Stimulated activated CD4-positive, alpha-beta T cell treated with anti-CD3 and anti-CD28 coated beads, TNF-alpha, amount 100 ng/mL, for 48 hours (primary cell): ENCODE measurements around the gene VEZF1.

Experiments
- DNase-seq, 3 donors: peaks; one replicate each; pipeline ENCODE4 v3.0.0-alpha.2; 2020; ENCODE audit warnings: low read depth in 3 of 3

VEZF1 gene

GRCh38 chr17:57987581-57988300 is at the start of gene VEZF1:
VEZF1 (minus strand) TSS chr17:57988254; CDS start chr17:57988111, 143 bp downstream.
- peak; percentile 59 to 68 (median 61) for DNase-seq

GRCh38 chr17:58032691-58033415 is 44.8 kb upstream of the VEZF1 start:
- DNase-seq, result no peak

GRCh38 chr17:58028578-58028977 is 40.5 kb upstream of the VEZF1 start:
- DNase-seq, result no peak

- no peak for DNase-seq
Observed at GRCh38 chr17:58020401-58020800, 32.3 kb upstream of the VEZF1 start.

- no peak for DNase-seq
Observed at GRCh38 chr17:58019521-58019920, 31.5 kb upstream of the VEZF1 start.

- no peak for DNase-seq
Observed at GRCh38 chr17:58019039-58019438, 31.0 kb upstream of the VEZF1 start.

GRCh38 chr17:58010067-58010799 is 22.2 kb upstream of the VEZF1 start:
- no peak for DNase-seq

GRCh38 chr17:58007781-58008706 is 20.0 kb upstream of the VEZF1 start:
- no peak for DNase-seq

- DNase-seq, result peak; percentile 94 to 98 (median 96)
Observed at GRCh38 chr17:58006924-58007780, 19.1 kb upstream of the VEZF1 start, which contains the start of gene SRSF1. SRSF1 (minus strand) TSS chr17:58007246; CDS start chr17:58007137, 109 bp downstream.

- DNase-seq, result peak; percentile 45 to 66 (median 60)
Observed at GRCh38 chr17:58006560-58006923, 18.5 kb upstream of the VEZF1 start.

- DNase-seq, result no peak
Observed at GRCh38 chr17:58005728-58006559, 17.9 kb upstream of the VEZF1 start.

- DNase-seq, result no peak
Observed at GRCh38 chr17:58005031-58005727, 17.1 kb upstream of the VEZF1 start.

GRCh38 chr17:58004060-58004459 is 16.0 kb upstream of the VEZF1 start:
- no peak for DNase-seq

- no peak for DNase-seq
Observed at GRCh38 chr17:58002973-58003372, 14.9 kb upstream of the VEZF1 start.

GRCh38 chr17:58002154-58002948 is 14.3 kb upstream of the VEZF1 start:
- DNase-seq, result no peak

GRCh38 chr17:58001461-58002124 is 13.5 kb upstream of the VEZF1 start:
- no peak for DNase-seq

GRCh38 chr17:57999496-58000017 is 11.5 kb upstream of the VEZF1 start:
- DNase-seq, result no peak
